GM12872 (cell line): Measurements from ENCODE around the gene CAT.

Experiments used
- TF ChIP-seq, protein P1 (sequence below): IDR thresholded peaks from 3 replicates; pipeline ENCODE4 v1.5.1; 2011; ENCODE audit warnings: low read depth, mild to moderate bottlenecking, low read length, moderate library complexity; ENCODE audit not compliant: insufficient read depth

The CAT gene

DNA sequence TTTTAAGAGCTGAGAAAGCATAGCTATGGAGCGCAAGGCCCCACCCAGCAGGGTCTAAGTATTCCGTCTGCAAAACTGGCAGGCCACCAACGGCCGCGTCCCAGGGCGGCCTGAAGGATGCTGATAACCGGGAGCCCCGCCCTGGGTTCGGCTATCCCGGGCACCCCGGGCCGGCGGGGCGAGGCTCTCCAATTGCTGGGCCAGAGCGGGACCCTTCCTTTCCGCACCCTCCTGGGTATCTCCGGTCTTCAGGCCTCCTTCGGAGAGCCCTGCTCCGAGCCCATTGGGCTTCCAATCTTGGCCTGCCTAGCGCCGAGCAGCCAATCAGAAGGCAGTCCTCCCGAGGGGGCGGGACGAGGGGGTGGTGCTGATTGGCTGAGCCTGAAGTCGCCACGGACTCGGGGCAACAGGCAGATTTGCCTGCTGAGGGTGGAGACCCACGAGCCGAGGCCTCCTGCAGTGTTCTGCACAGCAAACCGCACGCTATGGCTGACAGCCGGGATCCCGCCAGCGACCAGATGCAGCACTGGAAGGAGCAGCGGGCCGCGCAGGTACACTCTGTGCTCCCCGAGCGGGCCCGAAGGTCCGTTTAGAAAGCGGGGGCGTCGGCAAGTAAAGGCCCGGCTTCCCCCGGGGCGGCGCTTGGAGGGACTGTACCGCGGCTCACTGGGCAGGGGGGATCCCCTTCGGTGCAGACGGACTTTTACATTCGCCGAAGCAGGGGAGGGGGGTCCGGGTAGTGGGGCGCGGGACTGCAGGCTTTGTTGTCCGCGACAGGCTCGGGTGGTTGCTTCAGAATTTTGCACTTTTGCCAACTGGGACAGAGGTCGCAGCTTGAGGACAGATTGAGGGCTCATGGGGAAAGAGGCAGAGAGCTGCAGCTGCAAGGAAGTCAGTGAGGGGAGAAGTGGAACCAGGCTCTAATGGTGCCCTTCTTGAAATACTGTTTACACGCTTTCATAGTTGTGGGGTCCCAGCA lies at the start of gene CAT:
CAT (plus strand) TSS at position 406 of the 979 bp plus-strand sequence; CDS start at position 486, 80 bp downstream.
- TF ChIP-seq, protein P1, sequence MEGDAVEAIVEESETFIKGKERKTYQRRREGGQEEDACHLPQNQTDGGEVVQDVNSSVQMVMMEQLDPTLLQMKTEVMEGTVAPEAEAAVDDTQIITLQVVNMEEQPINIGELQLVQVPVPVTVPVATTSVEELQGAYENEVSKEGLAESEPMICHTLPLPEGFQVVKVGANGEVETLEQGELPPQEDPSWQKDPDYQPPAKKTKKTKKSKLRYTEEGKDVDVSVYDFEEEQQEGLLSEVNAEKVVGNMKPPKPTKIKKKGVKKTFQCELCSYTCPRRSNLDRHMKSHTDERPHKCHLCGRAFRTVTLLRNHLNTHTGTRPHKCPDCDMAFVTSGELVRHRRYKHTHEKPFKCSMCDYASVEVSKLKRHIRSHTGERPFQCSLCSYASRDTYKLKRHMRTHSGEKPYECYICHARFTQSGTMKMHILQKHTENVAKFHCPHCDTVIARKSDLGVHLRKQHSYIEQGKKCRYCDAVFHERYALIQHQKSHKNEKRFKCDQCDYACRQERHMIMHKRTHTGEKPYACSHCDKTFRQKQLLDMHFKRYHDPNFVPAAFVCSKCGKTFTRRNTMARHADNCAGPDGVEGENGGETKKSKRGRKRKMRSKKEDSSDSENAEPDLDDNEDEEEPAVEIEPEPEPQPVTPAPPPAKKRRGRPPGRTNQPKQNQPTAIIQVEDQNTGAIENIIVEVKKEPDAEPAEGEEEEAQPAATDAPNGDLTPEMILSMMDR = no peak

DNA sequence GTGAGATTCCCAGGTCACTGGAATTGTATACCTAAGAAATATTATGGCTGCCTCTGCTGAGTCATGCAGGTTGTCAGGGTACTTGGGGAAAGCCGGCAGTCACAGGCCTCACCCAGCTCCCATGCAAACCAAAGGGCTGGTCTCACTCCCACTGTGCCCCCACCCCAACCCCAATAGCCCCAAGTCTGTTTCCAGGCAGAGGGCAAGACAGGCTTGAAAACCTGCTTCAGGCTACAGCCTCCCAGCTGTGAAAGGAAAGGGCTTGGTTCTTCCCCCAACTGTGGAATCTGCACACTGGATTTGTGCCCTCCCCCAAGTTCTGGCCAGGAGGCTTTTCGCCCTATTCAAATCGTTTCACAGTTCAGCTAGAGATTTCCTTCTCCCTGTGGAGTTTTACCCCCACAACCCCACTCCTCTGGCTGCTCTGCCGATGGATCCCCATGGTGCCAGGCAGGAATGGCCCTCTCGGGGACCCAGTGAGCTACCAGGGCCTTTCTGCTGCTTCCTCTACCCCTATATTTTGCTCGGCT lies 43.9 kb upstream of the CAT start:
- TF ChIP-seq, protein P1 = no peak

DNA sequence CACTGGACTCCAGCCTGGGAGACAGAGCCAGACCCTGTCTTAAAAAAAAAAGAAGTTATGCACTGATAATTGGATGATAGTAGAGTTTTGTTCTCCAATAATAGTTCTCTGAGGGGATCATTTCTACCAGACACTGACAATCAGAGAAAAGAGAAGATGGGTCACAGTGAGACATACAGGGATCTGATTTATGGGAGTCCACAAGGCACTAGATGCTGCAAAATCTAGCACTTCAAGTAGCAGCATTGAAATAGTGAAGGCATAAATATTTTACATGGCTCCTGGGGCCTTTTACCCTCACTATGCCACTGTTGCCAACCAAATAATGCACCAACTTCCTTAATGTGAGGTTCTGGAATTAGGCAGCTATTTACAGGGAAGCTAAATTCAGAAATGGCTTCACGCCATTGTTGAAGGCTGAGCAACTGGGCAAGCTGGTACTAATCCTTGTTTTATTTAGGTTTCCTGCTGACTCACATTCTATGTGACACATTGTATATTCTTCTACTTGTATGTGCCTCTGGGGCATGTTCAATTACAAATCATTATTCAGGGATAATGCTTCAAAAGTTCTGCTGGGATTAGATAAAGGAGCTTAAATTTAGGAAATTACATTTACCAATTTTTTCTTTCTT lies 42.7 kb upstream of the CAT start:
- TF ChIP-seq, protein P1 = no peak

DNA sequence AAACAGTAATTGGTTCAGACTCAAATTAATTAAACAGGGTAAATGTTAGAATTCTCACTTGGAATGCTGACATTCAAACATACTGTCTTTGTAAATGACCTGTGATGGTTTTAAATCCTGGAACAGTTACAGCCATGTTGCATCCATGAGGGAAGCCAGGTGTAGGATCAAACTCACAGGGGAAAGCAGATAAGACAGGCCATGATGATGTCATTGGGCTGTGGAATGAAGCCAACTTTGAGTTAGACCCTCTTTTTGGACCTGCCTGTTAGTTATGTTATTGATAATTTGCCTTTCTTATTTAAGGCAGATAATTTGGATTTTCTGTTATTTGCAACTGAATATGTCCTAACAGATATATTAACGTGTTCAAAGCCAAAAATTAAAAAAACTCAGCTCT lies 41.6 kb upstream of the CAT start:
- TF ChIP-seq, protein P1 = no peak

DNA sequence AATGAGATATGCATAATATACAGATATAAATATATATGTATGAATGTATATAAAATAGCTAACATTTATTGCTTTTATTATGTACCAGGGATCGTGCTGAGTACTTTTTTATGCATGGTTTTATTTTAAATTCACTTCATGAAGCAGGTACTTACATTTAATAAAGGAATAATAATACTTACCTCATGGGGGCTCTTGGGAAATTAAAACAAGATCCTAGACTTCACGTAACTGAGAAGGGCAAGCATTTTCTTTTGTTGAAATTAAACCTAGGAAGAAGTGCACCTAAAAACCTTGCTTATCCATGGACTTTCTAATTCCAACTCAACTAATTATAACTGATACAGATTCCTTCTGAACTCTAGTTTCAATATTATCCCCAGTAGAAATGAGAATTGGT lies 40.9 kb upstream of the CAT start:
- TF ChIP-seq, protein P1 = no peak

DNA sequence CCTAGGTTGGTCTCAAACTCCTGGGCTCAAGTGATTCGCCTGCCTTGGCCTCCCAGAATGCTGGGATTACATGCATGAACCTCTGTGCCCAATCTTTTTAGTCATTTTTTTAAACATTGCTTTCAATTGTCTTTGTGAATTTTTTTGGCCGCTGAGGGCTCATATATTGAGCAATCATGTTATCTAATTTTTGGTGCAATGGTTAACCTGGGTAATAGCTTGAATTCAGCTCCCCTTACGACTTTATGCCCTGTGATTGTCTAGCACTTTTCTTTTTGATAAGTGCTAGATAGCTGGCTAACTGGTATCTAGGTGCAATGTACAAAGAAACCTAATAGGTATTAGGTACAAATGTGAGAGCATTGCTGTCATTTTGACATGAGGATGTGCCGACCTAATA lies 35.3 kb upstream of the CAT start:
- TF ChIP-seq, protein P1 = no peak

DNA sequence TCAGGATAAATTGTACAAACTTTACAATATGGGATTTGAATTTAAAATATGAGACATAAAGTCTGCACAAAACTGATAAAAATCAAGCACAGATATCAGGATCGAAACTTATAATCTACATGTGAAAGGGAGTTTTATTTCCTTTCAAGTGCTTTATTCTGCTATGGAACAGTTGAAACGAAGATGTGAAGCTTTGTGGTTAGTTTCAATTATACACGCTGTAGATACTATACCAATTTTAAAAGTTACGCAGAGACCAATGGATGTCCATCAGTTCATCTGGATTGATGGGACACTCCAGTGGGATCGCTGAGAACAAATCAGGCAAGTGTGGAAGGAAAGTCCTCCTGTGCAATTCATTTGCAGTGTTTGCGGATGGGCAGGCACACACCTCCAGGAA lies 34.5 kb upstream of the CAT start:
- TF ChIP-seq, protein P1 = no peak
